ENCODE results near the gene SBNO2. TPM values are rescaled to one million over a fixed set of nuclear protein-coding genes. Genes with fewer than 3 reads are reported as not detected.

Gene SBNO2, protein sequence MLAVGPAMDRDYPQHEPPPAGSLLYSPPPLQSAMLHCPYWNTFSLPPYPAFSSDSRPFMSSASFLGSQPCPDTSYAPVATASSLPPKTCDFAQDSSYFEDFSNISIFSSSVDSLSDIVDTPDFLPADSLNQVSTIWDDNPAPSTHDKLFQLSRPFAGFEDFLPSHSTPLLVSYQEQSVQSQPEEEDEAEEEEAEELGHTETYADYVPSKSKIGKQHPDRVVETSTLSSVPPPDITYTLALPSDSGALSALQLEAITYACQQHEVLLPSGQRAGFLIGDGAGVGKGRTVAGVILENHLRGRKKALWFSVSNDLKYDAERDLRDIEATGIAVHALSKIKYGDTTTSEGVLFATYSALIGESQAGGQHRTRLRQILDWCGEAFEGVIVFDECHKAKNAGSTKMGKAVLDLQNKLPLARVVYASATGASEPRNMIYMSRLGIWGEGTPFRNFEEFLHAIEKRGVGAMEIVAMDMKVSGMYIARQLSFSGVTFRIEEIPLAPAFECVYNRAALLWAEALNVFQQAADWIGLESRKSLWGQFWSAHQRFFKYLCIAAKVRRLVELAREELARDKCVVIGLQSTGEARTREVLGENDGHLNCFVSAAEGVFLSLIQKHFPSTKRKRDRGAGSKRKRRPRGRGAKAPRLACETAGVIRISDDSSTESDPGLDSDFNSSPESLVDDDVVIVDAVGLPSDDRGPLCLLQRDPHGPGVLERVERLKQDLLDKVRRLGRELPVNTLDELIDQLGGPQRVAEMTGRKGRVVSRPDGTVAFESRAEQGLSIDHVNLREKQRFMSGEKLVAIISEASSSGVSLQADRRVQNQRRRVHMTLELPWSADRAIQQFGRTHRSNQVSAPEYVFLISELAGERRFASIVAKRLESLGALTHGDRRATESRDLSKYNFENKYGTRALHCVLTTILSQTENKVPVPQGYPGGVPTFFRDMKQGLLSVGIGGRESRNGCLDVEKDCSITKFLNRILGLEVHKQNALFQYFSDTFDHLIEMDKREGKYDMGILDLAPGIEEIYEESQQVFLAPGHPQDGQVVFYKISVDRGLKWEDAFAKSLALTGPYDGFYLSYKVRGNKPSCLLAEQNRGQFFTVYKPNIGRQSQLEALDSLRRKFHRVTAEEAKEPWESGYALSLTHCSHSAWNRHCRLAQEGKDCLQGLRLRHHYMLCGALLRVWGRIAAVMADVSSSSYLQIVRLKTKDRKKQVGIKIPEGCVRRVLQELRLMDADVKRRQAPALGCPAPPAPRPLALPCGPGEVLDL (N-terminal part only)
- 83.3 and 85.9 TPM in 2 replicates for total RNA-seq
- 20.2 TPM for total RNA-seq (2013)
- polyA plus RNA-seq, result 42.8 and 47.3 TPM in 2 replicates
- 51.8 and 57.3 TPM in 2 replicates for polyA minus RNA-seq

DNA sequence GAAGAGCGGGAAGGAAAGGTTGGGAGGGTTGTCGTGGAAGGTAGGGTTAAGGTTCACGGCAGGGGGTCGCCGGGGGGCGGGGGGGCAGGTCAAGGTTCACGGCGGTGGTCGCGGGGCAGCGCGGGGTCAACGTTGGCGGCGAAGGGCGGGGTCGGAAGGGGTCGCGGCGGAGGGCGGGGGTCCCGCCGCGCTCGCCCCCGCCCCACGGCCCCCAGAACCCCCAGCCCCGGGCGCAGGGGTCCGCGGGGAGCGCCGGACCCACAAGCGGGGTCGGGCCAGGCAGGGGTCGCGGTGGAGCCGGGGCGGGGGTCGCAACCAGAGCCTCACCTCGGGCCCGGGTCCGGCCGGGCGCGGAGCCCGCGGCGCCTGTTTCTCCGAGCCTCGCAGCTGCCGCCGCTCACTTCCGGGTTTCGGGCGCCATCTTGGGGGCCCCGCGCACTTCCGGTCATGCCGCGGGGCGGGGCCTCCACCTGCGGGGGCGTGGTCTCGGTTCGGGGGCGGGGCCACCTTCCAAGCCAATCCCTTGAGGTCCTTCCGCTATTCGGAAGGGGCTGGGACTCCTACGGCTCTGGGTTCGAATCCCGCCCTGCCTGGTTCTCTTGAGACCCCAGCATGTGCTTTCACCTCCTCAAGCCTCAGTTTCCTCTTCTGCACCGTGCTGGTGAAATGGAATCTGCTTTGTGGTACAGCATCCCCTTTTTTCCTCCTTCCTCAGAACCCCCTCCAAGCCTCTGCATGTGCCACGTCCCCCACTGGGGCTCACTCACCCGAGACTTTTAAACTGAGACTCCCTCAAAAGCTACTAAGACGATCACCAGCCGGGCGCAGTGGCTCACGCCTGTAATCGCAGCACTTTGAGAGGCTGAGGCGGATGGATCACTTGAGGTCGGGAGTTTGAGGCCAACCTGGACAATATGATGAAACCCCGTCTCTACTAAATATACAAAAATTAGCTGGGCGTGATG, at the start of gene SBNO2:
Gene SBNO2 (minus strand): TSS at position 424 of the 965 bp plus-strand sequence. CDS start 19,992 bp downstream, outside the sequence.
- peak within 1 kb of the TSS; percentile 89 for H3K4me3 Mint-ChIP-seq
- Histone ChIP-seq H3K4me3 (ENCODE audit: control extremely low read depth in 1 of 5, extremely low read depth in 1 of 5, insufficient read depth in 1 of 5, low read depth in 2 of 5, low read length in 4 of 5) (peak within 1 kb of the TSS; percentile 59 to 98 (median 81)), H3K27ac (ENCODE audit: low read length in 2 of 2) (peak within 1 kb of the TSS; percentile 51 to 85), H3K9ac (ENCODE audit: low read length) (peak within 1 kb of the TSS; percentile 96), H3K27me3 (replicated peaks in 1 of 4; ENCODE audit: control extremely low read depth in 1 of 4, control insufficient read depth in 3 of 4, insufficient read depth in 4 of 4, low read length in 3 of 4) (no peaks in the 10 kb centered on the region), H3K36me3 (replicated peaks in 1 of 2; ENCODE audit: control extremely low read depth in 1 of 2, control insufficient read depth in 1 of 2, extremely low read depth in 1 of 2, insufficient read depth in 2 of 2, low read length in 1 of 2) (no peaks in the 10 kb centered on the region), H2AFZ (ENCODE audit: insufficient read depth, low read depth, low read length, poor library complexity, severe bottlenecking) (peak within 1 kb of the TSS; percentile 64), H3K9me3 (ENCODE audit: control extremely low read depth in 1 of 3, control insufficient read depth in 2 of 3, insufficient read depth in 1 of 3, low read length in 2 of 3) (peaks cover 0 to 5% (median 0%) of the 10 kb centered on the region in 3 donors), H3K4me2 (replicated peaks; ENCODE audit: low read depth, low read length, poor library complexity, severe bottlenecking) (peak within 1 kb of the TSS; percentile 99), H3K79me2 (ENCODE audit: control insufficient read depth, insufficient read depth, low read length) (peaks cover 53% of the 10 kb centered on the region), H3K4me1 (ENCODE audit: control insufficient read depth in 2 of 2, insufficient read depth in 2 of 2, low read length in 2 of 2) (peaks cover 6 to 13% of the 10 kb centered on the region in 2 donors), H4K20me1 (ENCODE audit: control insufficient read depth, insufficient read depth, low read length, poor library complexity, severe bottlenecking) (peaks cover 22% of the 10 kb centered on the region)
- no peaks in the 10 kb centered on the region for H3K27me3 Mint-ChIP-seq
- ATAC-seq (ENCODE audit: low read depth) (peak; percentile 95), DNase-seq (peak; percentile 92)
- WGBS (ENCODE audit: insufficient coverage), result 11% methylated on average over 82 of the region's 84 CpGs
- intact Hi-C loops (cut with micrococcal nuclease), result loop anchor here (1.0 to 2.0 kb wide), 2 partner anchors 42 to 69 kb away; no protein-coding TSS in a partner anchor
- ChIA-PET POLR2A (interaction anchor here (0.5 to 1.7 kb wide), 6 partner anchors 9 to 310 kb away, joined by 3 to 7 read pairs (median 4); partner anchors contain the start of genes CIRBP and RNU6-2), CTCF (interaction anchor here (0.5 to 1.0 kb wide), 2 partner anchors 51 to 61 kb away, joined by 3 read pairs; no protein-coding TSS in a partner anchor)
- TF ChIP-seq, protein P1, sequence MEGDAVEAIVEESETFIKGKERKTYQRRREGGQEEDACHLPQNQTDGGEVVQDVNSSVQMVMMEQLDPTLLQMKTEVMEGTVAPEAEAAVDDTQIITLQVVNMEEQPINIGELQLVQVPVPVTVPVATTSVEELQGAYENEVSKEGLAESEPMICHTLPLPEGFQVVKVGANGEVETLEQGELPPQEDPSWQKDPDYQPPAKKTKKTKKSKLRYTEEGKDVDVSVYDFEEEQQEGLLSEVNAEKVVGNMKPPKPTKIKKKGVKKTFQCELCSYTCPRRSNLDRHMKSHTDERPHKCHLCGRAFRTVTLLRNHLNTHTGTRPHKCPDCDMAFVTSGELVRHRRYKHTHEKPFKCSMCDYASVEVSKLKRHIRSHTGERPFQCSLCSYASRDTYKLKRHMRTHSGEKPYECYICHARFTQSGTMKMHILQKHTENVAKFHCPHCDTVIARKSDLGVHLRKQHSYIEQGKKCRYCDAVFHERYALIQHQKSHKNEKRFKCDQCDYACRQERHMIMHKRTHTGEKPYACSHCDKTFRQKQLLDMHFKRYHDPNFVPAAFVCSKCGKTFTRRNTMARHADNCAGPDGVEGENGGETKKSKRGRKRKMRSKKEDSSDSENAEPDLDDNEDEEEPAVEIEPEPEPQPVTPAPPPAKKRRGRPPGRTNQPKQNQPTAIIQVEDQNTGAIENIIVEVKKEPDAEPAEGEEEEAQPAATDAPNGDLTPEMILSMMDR (IDR thresholded peaks at IDR 0.05), result no peak
- no peak for TF ChIP-seq EZH2 (IDR thresholded peaks at IDR 0.05; ENCODE audit: borderline replicate concordance, insufficient read depth, low read depth, low read length, poor library complexity, severe bottlenecking)
- no peaks in the 10 kb centered on the region for H3K9me3 Mint-ChIP-seq (ENCODE audit: insufficient read depth)
- peaks cover 28% of the 10 kb centered on the region for H3K4me1 Mint-ChIP-seq
- peak within 1 kb of the TSS; percentile 92 for H3K27ac Mint-ChIP-seq
